HG02642 (cell line): ENCODE measurements around the gene MTR.

ENCODE experiments used
- ATAC-seq: cut with Tn5 transposase; IDR thresholded peaks from one replicate; pipeline ENCODE4 v1.9.1; 2021; ENCODE audit warnings: mild to moderate bottlenecking; ENCODE audit not compliant: unreplicated experiment, poor library complexity

Gene MTR

GRCh38 chr1:236860674-236861073 is 65.6 kb downstream of the MTR start:
- ATAC-seq: no peak

- ATAC-seq: no peak
Measured at GRCh38 chr1:236861560-236862218, 66.6 kb downstream of the MTR start.

- ATAC-seq: no peak
Measured at GRCh38 chr1:236862219-236862591, 67.1 kb downstream of the MTR start.

GRCh38 chr1:236862615-236863211 is 67.6 kb downstream of the MTR start:
- ATAC-seq: no peak

GRCh38 chr1:236864211-236864610 is 69.1 kb downstream of the MTR start:
- no peak for ATAC-seq

- no peak for ATAC-seq
Measured at GRCh38 chr1:236864996-236865817, 70.1 kb downstream of the MTR start.

- ATAC-seq: no peak
Measured at GRCh38 chr1:236865818-236866155, 70.7 kb downstream of the MTR start.

GRCh38 chr1:236868625-236869467 is 73.8 kb downstream of the MTR start:
- peak; percentile 86 for ATAC-seq

GRCh38 chr1:236869911-236870310 is 74.8 kb downstream of the MTR start:
- ATAC-seq: no peak

- ATAC-seq: no peak
Measured at GRCh38 chr1:236870721-236871120, 75.6 kb downstream of the MTR start.

GRCh38 chr1:236872075-236872666 is 77.1 kb downstream of the MTR start:
- no peak for ATAC-seq

- ATAC-seq: no peak
Measured at GRCh38 chr1:236875975-236876374, 80.9 kb downstream of the MTR start.

- ATAC-seq: no peak
Measured at GRCh38 chr1:236877661-236878060, 82.6 kb downstream of the MTR start.

- ATAC-seq: no peak
Measured at GRCh38 chr1:236880209-236880608, 85.1 kb downstream of the MTR start.

GRCh38 chr1:236882678-236883077 is 87.6 kb downstream of the MTR start:
- no peak for ATAC-seq

GRCh38 chr1:236886199-236886598 is 91.1 kb downstream of the MTR start:
- no peak for ATAC-seq

GRCh38 chr1:236887081-236887480 is 92.0 kb downstream of the MTR start:
- ATAC-seq: no peak

GRCh38 chr1:236888126-236888525 is 93.0 kb downstream of the MTR start:
- no peak for ATAC-seq

- no peak for ATAC-seq
Measured at GRCh38 chr1:236888903-236889302, 93.8 kb downstream of the MTR start.
